ENCODE results near the gene PCNX4.

DNA sequence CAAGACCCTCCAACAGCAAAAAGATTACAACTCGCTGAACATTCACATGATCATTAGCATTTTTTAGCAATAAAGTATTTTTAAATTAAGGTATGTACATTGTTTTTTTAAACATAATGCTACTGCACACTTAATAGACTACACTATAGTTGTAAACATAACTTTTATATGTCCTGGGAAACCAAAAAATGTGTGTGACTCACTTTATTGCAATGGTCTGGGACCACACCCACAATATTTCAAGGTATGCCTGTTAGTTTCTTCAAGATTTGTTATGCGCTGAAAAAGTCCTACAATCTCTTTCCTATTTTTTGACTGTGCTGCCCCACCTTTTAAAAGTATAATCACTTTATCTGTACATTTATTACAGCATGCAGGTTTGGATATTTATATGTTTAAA is 30.4 kb upstream of the PCNX4 start:
- TF ChIP-seq EZH2 (IDR thresholded peaks at IDR 0.05; ENCODE audit: borderline replicate concordance, low read depth, low read length, severe bottlenecking) (no peak), CTCF (IDR thresholded peaks at IDR 0.05; ENCODE audit: borderline replicate concordance, extremely low read depth, low read length, poor library complexity, severe bottlenecking) (no peak)
